Stimulated activated CD4-positive, alpha-beta T cell treated with anti-CD3 and anti-CD28 coated beads, Interleukin-12 subunit alpha, Interleukin-12 subunit beta, amount 100 ng/mL, for 4 hours (primary cell): ENCODE results near the gene GNG2.
A peak's percentile ranks its signal among the peaks of the same experiment; 100 is the strongest.

Experiments used
- DNase-seq: peaks from one replicate; pipeline ENCODE4 v3.0.0-alpha.2; 2020

GNG2 gene

DNA sequence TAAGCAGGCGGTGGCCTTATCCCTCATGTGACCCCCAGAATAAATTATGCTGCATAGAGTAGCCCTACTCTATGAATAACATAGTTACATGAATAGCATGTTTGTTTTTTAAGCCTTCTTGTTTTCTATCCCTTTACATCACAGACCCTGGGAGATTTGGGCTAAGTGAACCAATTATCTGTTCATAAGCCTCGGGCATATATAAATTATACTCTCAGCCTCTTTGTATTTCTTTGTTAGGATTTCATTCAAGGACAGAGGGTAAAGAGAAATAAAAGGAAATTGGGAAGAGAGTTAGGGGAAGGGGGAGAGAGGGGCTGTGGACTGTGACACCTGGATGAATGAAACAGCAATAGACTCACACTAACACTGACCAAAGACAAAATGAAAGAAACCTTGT is 93.6 kb downstream of the GNG2 start:
- DNase-seq, result no peak

GRCh38 chr14:51954657-51955056 is 94.2 kb downstream of the GNG2 start:
- no peak for DNase-seq

- DNase-seq, result no peak
Observed at GRCh38 chr14:51957950-51958349, 97.5 kb downstream of the GNG2 start.

- DNase-seq, result no peak
Observed at GRCh38 chr14:51959928-51960327, 99.5 kb downstream of the GNG2 start.

DNA sequence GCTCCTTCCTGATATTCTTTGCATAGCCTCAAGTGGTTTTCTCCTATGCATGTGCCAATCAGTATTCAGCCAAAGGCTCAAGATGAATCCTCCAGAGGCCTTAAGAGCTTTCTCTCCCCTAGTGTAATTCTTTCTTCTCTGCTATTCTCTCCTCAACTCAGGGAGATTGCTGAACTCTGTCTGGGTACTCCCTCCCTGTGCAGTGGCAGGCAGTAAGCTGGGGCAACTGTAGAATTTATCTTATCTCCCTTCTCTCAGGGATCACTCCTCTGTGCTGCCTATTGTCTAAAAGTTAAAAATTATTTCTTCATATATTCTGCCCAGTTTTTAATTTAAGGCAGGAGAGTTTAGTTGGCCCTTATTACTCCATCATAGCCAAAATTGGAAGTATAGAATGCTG is 100.5 kb downstream of the GNG2 start:
- DNase-seq, result no peak

GRCh38 chr14:51962711-51963110 is 102.3 kb downstream of the GNG2 start:
- no peak for DNase-seq

- no peak for DNase-seq
Observed at GRCh38 chr14:51963286-51963685, 102.9 kb downstream of the GNG2 start.

- DNase-seq, result no peak
Observed at GRCh38 chr14:51967521-51967920, 107.1 kb downstream of the GNG2 start.

DNA sequence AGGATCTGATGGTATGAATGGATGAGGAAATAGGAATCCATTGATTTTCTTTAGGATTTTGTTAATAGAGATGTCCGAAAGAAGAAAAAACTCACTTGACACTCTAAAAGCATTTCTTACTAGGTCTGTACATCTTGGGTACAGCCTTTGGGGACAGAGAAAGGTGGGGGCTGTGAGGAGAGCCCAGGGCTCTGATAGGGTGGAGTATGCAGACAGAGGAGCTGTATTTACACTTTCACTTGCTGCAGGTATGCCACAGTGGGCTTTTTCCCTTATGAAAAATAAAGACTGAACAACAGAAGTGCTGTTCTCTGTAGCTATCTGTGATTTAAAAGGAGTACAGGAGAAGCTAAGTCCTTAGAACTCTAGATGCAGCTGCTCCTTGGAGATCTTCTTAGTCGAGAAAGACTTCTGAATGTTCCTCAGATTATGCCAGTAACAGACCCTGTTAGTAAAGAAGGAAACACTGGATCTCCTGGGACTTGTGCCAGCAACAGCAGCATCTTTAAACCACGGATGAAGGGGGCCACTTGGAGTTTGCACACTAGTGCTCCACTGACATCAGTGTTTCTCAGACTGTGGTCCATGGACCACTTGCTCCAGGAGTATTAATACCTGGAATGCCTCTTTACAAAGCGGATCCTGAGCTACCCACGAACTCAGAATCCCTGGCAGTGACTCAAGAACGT is 109.6 kb downstream of the GNG2 start:
- no peak for DNase-seq

DNA sequence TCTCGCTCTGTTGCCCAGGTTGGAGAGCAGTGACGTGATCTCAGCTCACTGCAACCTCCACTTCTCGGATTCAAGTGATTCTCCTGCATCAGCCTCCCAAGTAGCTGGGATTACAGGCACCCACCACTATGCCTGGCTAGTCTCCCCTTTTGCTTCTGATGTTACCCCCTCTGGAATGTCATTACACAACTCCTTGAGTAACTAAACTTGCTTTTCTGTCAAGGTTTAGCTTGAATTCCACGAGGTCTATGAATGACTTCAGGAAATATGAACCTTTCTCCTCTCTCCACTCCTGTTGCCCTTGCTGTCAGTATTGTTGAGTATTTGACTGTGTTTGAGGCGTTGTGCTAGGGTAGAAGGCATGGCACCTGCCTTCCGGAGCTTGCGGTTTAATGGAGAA is 112.2 kb downstream of the GNG2 start:
- no peak for DNase-seq

DNA sequence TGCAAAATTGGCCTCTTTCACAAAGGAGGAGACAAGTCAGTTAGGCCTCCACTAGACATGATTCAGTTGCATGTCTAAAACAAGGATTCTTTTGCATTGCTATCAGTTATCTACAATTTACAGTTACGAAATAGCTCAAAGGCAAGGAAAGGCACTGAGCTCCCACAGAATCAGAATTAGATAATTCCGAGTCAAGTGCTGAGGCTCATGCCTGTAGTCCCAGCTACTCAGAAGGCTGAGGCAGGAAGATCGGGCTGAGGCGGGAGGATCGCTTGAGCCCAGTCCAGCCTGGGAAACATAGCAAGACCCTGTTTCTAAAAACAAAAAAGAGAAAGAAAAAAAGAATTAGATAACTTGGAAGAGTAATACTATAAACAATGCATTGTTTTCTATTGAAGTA is 116.7 kb downstream of the GNG2 start:
- DNase-seq, result no peak

- no peak for DNase-seq
Observed at GRCh38 chr14:51978681-51979085, 118.3 kb downstream of the GNG2 start.

- DNase-seq, result peak; percentile 82
Observed at GRCh38 chr14:51979088-51979709, 118.8 kb downstream of the GNG2 start.

DNA sequence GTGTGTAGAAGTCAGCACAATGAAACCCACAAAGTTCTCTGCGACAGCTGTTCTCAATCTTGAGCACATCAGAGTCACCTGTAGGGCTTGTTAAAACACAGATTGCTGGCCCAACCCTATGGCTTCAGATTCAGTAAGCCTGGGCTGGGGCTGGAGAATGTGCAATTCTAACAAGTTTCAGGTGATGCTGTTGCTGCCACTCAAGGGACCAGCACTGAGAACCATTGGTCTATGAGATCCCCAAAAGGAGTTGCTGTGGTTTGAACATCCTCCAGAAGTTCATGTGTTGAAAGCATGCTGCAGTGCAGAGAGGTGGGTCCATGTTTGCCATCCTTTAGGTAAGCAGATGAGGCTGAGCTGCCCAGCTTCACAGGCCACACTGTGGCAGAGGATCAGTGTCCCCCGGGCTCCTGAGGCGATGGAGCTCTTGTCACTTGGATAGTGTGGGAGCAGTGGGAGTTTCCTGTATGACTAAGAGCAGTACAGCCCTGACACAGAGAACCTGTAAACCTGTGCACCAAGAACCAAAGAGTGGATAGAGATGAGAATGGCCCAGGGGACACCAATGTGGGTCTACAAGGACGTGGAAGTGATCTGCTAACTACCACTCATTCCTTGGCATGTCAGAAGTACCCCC is 120.9 kb downstream of the GNG2 start:
- no peak for DNase-seq

GRCh38 chr14:51988221-51988620 is 127.8 kb downstream of the GNG2 start:
- no peak for DNase-seq

GRCh38 chr14:51989293-51990234 is 129.2 kb downstream of the GNG2 start, which contains the start of gene RTRAF:
TSS of gene RTRAF (plus strand) at chr14:51989546. CDS start at chr14:51989640, 94 bp downstream.
- peak; percentile 89 for DNase-seq

DNA sequence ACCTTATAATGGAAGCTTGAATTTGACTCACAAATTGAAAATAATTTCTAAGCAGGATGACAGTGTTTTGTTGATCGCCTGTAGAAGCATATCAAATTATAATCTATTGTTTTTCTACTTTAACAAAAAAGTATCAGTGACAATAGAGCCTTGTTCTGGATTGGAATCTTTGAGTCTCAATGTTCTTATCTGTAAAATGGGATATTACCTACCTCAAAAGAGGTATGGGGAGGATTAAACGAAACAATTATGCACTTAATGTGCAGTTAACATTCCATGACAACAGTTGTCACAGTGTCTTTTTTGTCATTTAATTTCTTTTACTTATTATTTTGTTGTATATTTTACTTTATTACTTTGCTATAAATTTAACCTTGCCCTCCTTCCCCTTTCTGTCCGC is 130.1 kb downstream of the GNG2 start:
- DNase-seq, result no peak

DNA sequence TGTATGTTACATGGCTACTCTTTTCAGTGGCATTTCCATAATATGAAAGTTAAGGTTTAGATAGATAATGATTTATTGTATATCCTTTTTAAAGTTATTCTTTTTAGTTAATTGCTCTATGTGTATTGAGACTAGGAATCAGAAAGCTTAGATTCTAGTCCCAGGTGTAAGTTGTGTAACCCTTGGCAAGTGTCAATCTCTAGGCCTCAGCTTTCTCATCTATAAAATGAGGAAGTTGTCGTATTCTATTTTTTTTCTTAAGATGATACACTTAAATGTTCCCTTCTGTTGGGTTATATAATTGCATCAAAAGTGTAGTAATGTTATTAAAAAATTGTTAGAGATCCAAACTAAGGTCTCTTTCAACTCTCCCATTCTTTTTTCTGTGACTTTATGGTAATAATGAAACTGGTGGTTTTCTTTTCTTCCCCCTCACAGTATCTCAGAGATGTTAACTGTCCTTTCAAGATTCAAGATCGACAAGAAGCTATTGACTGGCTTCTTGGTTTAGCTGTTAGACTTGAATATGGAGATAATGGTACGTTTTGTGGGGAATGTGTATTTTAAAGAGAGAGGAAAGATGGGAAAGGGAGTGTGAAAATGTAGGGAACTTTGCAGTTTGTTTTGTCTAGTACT is 133.0 kb downstream of the GNG2 start:
- DNase-seq, result no peak

DNA sequence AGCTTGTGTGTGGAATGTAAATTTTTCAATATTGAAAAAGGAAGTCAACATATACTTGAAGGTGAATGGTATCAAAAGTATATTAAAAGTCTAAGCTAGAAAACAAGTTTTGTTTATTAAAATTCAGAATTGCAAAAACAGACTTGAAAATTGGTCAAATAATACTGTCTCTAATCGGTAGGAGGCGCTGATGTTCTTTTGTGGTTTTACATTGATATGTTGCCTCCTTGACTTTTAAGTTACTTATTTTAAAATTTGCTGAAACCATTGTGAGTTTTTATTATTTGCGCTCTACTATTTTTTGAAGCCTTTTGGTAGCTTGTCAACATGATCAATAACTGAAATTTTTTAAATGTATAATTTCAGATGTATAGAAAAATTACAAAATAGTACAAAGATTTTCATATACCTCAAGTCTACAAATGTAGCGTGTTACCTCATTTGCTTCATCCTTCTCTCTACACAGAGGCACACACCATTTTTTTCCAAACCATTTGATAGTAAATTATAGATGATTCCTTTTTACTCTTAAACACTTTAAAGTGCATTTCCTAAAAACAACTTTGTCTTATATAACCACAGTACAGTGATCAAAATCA is 135.8 kb downstream of the GNG2 start:
- DNase-seq, result no peak

- no peak for DNase-seq
Observed at GRCh38 chr14:51998348-51998747, 137.9 kb downstream of the GNG2 start.

- DNase-seq, result no peak
Observed at GRCh38 chr14:51999084-51999483, 138.7 kb downstream of the GNG2 start.

DNA sequence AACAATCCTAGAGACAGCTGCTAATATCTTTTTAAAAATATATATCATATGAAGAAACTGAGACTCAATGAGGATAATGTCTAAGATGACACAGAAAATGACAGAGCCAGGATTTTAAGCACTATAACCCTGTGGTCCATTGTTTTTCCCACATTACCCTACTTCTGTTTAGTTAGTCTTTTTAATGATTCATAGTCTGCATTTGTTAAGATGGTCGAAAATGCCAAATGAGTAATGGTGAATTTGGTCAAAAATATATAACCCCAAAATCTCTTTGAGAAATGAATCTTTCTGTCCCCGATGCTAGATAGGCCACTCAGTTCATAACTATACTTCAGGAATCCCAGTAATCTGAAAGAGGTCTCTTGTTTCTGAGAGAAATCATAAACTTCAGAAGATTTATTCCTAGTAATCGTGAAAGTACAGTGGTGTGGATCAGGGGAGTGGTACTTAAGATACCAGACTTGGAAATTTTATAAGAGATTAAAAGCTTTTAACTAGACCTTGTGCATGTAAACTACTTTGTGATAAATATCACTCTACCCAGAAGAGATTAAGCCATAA is 139.7 kb downstream of the GNG2 start:
- DNase-seq, result no peak
